CD4-positive, alpha-beta T cell treated with Interleukin-17A for 1 hour (primary cell): ENCODE measurements around the gene KRTCAP2.
"Not testable (repeated sequence)": the region's sequence is repeated elsewhere in the genome, so short reads cannot be mapped to it uniquely, and the experiment has no call there.

Source experiments
- DNase-seq: peaks from one replicate; pipeline ENCODE4 v3.0.0-alpha.2; 2020

The KRTCAP2 gene

GRCh38 chr1:155182052-155182550 lies 9.0 kb upstream of the KRTCAP2 start:
- no peak for DNase-seq

DNA sequence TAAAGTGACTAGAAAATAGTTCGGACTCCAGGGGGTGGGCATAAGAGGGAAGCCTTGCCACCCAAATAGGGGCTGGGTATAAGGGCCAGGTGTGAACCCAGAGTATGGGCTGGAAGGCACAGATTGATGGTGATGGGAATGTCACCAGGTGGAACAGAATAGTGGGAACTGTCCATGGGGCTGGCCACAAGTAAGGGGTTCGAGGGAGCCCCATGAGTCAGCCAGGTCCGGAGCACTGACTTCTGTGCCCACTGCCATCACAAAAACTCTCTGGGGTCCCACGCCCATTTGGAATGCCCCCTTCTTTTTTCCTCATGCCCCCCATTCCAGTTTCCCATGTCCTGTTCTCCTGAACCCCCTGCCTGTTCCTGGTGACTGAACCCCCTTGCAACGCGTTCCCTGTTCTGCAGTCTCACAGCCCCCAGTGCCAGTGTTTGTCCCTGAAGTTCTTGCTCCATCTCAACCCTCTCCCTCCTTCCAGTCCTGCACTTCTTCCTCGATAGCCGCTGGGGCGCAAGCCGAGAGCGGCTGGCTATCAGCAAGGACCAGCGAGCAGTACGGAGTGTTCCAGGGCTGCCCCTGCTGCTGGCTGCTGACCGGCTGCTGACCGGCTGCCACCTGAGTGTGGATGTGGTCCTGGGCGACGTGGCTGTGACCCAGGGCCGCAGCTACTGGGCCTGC lies 8.4 kb upstream of the KRTCAP2 start:
- DNase-seq, result no peak

DNA sequence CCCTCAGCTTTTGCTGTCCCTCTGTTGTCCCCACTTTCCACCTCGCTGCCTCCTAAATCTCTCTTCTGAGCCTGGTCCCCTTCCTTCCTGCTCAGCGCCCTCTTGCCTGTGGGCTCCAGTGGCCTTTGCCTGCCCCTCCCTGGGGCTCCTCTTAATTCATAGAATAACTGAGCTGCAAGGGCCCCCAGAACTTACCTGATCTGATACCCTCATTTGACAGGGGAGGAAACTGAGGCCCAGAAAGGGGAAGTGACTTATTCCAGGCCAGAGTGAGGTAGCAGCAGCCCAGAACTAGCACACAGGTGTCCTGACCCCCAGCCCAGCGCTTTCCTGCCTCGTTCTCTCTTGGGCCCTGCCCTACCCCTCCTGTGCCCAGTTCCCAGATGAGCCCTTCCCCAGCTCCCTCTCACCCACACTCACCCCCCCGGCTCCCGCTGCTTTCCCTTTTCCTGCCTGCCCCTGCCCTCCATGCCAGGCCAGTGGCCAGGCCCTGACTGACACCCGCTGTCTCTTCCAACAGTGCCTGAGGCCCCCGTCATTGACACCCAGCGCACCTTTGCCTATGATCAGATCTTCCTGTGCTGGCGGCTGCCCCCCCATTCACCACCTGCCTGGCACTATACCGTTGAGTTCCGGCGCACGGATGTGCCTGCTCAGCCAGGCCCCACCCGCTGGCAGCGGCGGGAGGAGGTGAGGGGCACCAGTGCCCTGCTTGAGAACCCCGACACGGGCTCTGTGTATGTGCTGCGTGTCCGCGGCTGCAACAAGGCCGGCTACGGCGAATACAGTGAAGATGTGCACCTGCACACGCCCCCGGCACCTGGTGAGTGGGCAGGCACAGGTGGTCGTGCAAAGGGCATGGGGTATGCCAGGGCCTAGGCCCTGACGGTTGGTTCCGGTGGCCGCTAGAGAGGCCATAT lies 6.3 kb upstream of the KRTCAP2 start:
- DNase-seq, result no peak

- no peak for DNase-seq
These were observed 5.5 kb upstream of the KRTCAP2 start for GRCh38 chr1:155178441-155179111.

- DNase-seq, result no peak
These were observed 4.8 kb upstream of the KRTCAP2 start for GRCh38 chr1:155177918-155178281.

DNA sequence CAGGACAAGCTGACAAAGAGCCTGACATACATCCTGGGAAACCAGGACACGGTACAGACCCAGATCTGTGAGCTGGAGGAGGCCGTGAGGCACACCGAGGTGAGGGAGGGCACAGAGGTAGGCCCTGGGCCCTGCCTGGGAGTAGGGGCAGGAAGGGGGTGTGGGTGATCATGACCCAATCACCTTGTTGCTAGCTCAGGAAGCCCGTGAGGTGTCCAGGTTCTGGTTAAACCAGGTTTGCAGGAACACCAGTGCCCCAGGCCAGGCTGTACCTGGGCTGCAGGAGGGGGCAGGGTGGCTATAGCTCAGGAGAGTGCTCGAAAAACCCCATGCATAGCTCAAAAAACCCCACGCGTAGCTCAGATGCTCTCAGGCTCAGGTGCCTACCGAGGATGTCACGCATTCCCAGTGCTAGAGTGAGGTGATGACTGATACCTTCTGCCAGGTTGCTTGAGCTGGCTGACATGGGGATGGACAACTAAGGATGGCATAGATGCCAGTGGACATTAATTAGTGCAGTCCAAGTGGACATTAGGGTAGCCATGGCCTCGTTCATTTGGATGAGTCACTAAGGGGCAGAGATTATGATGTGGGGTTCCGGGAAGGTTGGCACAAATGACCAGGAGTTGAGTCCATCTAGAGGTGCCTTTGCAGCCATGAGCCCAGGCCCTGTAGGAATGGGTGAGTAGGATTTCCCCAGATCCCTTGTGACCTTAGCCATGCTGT lies 4.3 kb upstream of the KRTCAP2 start:
- DNase-seq, result no peak

GRCh38 chr1:155176544-155177071 lies 3.5 kb upstream of the KRTCAP2 start:
- DNase-seq, result peak; percentile 86

GRCh38 chr1:155175927-155176371 lies 2.8 kb upstream of the KRTCAP2 start:
- DNase-seq, result no peak

DNA sequence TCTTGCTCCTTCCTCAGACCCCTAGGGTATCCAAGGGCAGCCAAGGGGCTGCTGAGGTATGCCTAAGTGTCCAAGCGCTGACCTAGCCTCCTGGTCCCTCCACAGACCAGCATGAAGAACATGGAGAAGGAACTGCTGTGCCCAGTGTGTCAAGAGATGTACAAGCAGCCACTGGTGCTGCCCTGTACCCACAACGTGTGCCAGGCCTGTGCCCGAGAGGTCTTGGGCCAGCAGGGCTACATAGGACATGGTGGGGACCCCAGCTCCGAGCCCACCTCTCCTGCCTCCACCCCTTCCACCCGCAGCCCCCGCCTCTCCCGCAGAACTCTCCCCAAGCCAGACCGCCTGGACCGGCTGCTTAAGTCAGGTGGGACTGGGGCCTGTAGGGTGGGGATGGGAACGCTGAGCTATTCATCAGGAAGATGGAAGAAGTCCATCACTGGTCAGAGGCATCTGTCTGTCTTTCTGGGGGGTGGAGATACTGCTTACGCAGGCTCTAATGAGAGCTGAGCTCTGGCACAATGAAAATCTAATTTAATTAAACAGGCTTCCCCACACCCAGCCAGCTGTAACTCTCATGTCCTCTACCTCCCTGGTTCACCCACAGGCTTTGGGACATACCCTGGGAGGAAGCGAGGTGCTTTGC lies 2.3 kb upstream of the KRTCAP2 start:
- no peak for DNase-seq

DNA sequence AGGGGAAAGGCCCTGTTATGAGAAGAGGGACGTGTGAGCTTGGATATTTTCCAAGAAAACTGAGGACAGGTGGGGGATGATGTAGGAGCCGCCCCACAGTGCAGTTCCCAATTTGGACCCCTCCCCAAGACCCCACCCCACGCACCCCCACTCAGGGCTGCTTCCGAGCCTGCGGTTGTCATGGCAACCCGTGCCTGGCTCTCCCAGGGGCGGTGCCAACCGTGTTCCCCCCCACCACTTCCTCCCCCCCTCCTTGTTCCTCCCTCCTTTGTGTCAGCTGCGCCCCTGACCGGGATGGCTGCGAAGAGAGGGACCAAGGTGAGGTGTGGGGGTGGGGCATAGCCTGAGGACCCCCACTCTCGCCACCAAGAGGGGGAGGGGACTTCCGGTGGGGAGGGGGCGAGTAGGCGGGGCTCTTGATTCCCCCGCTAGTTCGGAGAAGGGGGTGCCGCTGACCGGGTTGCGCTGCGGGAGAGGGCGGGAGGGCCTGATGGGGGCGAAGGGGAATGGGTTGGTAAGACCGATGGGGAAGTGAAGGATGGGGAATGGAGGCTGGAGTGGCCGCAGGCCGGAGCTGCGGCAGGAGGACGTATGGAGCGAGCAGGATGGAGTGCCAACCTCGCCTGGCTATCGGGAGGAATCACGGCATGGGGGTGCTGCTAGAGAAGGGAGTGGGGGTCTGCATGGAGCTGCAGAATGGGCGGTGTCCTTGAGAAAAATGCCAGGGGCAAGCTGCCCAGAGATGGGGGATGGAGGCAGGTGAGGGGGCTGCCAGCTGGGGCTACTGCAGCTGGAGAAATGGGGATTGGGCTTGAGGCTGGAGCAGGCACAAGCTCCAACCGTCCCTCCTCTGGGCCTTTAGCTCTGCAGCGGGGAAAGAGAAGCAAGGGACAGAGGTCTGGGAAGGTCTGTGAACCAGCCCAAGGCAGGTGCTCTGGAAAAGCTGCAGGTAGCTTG lies 1.5 kb upstream of the KRTCAP2 start:
- DNase-seq, result peak; percentile 74

DNA sequence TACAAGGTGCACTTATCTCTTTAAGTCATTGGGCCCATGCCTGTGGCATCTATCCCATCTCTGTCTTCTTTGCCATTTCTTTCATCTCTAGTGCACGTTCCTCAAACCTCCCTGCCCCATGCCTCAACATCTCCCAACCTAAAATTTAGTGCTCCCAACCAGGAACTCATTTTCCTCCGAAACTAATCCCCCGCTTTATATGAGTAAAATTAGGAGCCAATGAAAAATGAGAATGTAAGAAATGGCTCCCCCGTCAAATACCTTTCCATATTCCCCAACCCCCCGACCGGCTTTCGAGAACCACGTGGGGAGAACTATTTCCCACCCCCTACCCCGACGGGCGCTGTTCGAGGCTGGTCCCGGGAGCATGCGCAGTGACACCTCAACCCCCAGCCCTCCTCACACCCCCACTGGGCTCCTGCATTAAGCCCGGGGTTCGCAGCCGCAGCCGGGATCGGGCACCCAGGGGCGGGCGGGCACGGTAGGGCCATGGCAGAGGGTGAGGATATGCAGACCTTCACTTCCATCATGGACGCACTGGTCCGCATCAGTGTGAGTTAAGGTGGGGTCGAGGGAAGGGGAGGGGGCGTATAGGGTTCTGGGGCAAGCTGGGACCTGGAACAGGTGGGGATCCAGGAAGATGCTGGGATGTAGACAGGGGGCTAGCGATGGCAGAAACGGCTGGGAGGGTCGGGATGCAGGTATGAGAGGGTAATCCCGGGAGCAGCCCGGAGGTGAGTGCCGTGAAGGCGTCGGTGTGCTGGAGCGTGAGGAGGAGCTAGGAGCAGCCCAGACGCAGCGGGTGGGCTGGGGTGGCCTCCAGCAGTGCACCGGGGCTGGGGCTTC lies 597 bp upstream of the KRTCAP2 start, which contains the start of gene TRIM46:
Gene TRIM46, plus strand, starts transcription at position 372 of the 846 bp plus-strand sequence. Its CDS starts 118 bp downstream, at position 490.
- peak; percentile 80 for DNase-seq

GRCh38 chr1:155171836-155172731 lies 1.0 kb downstream of the KRTCAP2 start:
- DNase-seq, result no peak

DNA sequence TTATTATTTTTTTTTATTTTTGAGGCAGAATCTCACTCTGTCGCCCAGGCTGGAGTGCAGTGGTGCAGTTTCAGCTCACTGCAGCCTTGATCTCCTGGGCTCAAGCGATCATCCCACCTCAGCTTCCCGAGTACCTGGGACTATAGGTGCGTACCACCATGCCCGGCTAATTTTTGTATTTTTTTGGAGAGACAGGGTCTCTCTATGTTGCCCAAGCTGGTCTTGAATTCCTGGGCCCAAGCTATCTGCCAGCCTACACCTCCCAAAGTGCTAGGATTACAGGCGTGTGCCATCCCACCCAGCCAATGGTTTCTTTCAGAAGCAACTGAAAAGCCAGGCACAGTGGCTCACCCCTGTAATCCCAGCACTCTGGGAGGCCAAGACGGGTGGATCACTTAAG lies 2.3 kb downstream of the KRTCAP2 start:
- DNase-seq, result no peak

DNA sequence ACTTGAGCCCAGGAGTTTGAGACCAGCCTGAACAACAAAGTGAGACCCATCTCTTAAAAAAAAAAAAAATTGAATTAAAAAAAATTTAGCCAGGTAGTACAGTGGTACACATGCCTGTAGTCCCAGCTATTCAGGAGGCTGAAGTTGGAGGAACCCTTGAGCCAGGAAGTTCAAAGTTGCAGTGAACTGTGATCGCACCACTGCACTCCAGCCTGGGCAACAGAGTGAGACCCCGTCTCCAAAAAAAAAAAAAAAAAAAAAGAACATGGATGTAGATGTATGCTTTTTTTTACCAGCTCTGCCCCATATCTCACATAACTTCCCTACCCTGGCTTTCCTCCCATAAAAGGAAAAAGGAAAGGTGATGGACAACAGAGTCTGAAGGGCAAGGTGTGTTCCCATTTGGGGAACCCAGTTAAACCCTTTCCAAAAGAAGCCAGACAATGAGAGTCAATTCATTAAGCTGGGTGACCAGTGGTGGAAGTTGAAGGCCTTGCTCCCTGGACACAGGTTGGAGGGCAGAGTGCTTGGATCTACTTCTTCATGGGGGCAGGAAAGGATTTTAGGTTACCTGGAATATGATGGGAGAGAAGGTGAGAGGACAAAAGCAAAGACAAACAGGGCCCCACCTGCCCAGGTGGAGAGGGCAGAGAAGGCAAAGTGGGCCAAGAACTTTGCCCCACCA lies 2.9 kb downstream of the KRTCAP2 start:
- no peak for DNase-seq

GRCh38 chr1:155169541-155169940 lies 3.6 kb downstream of the KRTCAP2 start:
- DNase-seq, result no peak

DNA sequence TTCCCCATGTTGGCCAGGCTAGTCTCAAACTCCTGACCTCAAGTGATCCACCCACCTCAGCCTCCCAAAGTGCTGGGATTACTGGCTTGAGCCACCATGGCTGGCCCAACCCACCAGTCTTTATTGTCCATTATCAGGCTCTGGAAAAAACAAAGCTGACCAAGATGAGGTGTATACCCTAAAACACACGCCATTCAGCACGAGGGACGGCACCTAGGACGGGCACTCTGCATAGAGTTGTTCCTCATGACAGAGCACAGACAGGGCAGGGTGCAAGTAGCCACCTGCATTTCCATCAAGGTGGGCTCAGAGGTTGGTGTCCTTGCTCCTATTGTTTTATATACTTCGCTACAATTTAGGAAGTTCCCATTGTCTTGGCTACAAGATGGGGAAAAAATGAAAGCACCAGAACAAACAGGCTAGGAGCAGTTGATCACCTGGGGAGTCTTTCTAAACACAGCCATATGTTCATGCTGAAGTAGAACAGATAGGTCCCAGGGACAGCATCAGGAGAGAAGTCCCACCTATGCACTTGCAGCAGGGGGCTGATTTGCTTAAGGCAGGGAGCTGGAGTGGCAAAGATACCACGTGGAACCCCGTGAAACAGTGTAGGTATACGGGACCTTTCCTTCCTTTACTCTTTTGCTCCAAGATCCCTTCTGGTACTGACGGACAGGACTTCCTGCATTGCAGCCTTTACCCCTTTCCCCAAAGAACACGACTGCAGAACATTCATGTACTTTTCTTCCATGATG lies 4.5 kb downstream of the KRTCAP2 start:
- no peak for DNase-seq

GRCh38 chr1:155168105-155168445 lies 5.0 kb downstream of the KRTCAP2 start:
- not testable (repeated sequence) for DNase-seq
